ENCODE data around the gene MIS18BP1. TPM values are rescaled to one million over a fixed set of nuclear protein-coding genes. Genes with fewer than 3 reads are reported as not detected.

MIS18BP1 gene
- total RNA-seq, 1 donor from 2014 or later, result 47.1 TPM

- ChIA-PET CTCF (interaction anchor here (1.0 to 1.5 kb wide), 5 partner anchors 8 to 292 kb away, joined by 3 to 8 read pairs (median 4); partner anchors contain the start of genes KLHL28, PRPF39 and TOGARAM1), POLR2A (interaction anchor here (0.8 to 3.2 kb wide), 7 partner anchors 14 to 357 kb away, joined by 3 to 23 read pairs (median 5); partner anchors contain the start of genes FANCM, FKBP3, KLHL28 and TOGARAM1)
- ATAC-seq (ENCODE audit: low read depth) (no peak), DNase-seq (no peak)
- no peaks in the 10 kb centered on the region for H3K27me3 Mint-ChIP-seq
- peaks cover 15% of the 10 kb centered on the region for H3K9me3 Mint-ChIP-seq
- TF ChIP-seq CTCF (IDR thresholded peaks at IDR 0.05), result no peak
- H3K4me3 Mint-ChIP-seq, result peak overlapping the region; percentile 94
- H3K4me1 Mint-ChIP-seq, result peaks cover 35% of the 10 kb centered on the region
- H3K36me3 Mint-ChIP-seq (ENCODE audit: low read depth), result peaks cover 7% of the 10 kb centered on the region
- H3K27ac Mint-ChIP-seq, result peak overlapping the region; percentile 95
- intact Hi-C loops (cut with micrococcal nuclease), result loop anchor here (1.0 kb wide), 5 partner anchors 14 to 357 kb away; partner anchors contain the start of genes FKBP3 and TOGARAM1
These were observed 830 bp upstream of the MIS18BP1 start for GRCh38 chr14:45253754-45254310.

GRCh38 chr14:45252366-45253069 is 484 bp downstream of the MIS18BP1 start:
- Mint-ChIP-seq H3K36me3 (ENCODE audit: low read depth) (peaks cover 4% of the 10 kb centered on the region), H3K27ac (peak overlapping the region; percentile 95), H3K4me3 (peak overlapping the region; percentile 94), H3K9me3 (peaks cover 3% of the 10 kb centered on the region), H3K27me3 (no peaks in the 10 kb centered on the region), H3K4me1 (peaks cover 38% of the 10 kb centered on the region)
- ChIA-PET CTCF (interaction anchor here (1.0 to 1.5 kb wide), 4 partner anchors 9 to 290 kb away, joined by 4 to 8 read pairs (median 4); partner anchors contain the start of genes KLHL28, PRPF39 and TOGARAM1), POLR2A (interaction anchor here (0.6 to 3.2 kb wide), 11 partner anchors 13 to 356 kb away, joined by 3 to 23 read pairs (median 4); partner anchors contain the start of genes FANCM, FKBP3, KLHL28 and TOGARAM1)
- no peak for ATAC-seq (ENCODE audit: low read depth)
- intact Hi-C loops (cut with micrococcal nuclease), result loop anchor here (1.0 kb wide), 5 partner anchors 16 to 355 kb away; partner anchors contain the start of genes FKBP3 and TOGARAM1
- DNase-seq, result no peak
- no peak for TF ChIP-seq CTCF (IDR thresholded peaks at IDR 0.05)

GRCh38 chr14:45251912-45252311 is 1.1 kb downstream of the MIS18BP1 start:
- Mint-ChIP-seq H3K4me3 (peak overlapping the region; percentile 94), H3K27me3 (no peaks in the 10 kb centered on the region), H3K4me1 (peaks cover 38% of the 10 kb centered on the region), H3K9me3 (no peaks in the 10 kb centered on the region), H3K36me3 (ENCODE audit: low read depth) (peaks cover 4% of the 10 kb centered on the region), H3K27ac (peak overlapping the region; percentile 81)
- DNase-seq (no peak), ATAC-seq (ENCODE audit: low read depth) (peak; percentile 41)
- intact Hi-C loops (cut with micrococcal nuclease), result no loop called here
- ChIA-PET CTCF (no interaction called here), POLR2A (interaction anchor here (0.7 to 3.2 kb wide), 6 partner anchors 22 to 289 kb away, joined by 3 to 23 read pairs (median 4); partner anchors contain the start of genes FANCM, FKBP3, KLHL28 and TOGARAM1)
- TF ChIP-seq CTCF (IDR thresholded peaks at IDR 0.05), result no peak

- Mint-ChIP-seq H3K27ac (peak overlapping the region; percentile 70), H3K36me3 (ENCODE audit: low read depth) (peaks cover 6% of the 10 kb centered on the region), H3K4me1 (peaks cover 38% of the 10 kb centered on the region), H3K4me3 (peak overlapping the region; percentile 52), H3K9me3 (no peaks in the 10 kb centered on the region), H3K27me3 (no peaks in the 10 kb centered on the region)
- TF ChIP-seq CTCF (IDR thresholded peaks at IDR 0.05), result no peak
- POLR2A ChIA-PET, result no interaction called here
- intact Hi-C loops (cut with micrococcal nuclease), result no loop called here
- CTCF ChIA-PET, result no interaction called here
- DNase-seq, result no peak
- no peak for ATAC-seq (ENCODE audit: low read depth)
These were observed 3.0 kb downstream of the MIS18BP1 start for GRCh38 chr14:45249856-45250575.
